NK-92 (cell line): Measurements from ENCODE around the gene AP3S2.
"Not testable (repeated sequence)": the region's sequence is repeated elsewhere in the genome, so short reads cannot be mapped to it uniquely, and the experiment has no call there.

Experiments used
- DNase-seq: peaks from one replicate; lab custom pipeline; 2025; ENCODE audit not compliant: unreplicated experiment; lab: John Stamatoyannopoulos, UW

AP3S2 gene

DNA sequence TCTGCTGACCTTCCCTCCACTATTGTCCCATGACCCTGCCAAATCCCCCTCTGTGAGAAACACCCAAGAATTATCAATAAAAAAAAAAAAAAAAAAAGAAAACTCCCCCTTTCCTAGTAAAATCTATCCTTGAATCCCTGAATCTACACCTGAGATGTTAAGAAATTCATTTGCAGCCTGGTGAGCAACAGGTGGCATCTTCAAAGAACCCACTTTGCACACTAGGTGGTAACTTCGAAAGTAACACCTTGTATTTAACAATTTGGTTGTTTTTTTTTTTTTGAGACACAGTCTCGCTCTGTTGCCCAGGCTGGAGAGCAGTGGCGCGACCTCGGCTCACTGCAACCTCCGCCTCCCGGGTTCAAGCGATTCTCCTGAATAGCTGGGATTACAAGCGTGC, 24.3 kb downstream of the AP3S2 start:
- DNase-seq, result not testable (repeated sequence)

- no peak for DNase-seq
Observed at GRCh38 chr15:89864958-89865739, 28.6 kb downstream of the AP3S2 start.

GRCh38 chr15:89863918-89864317, 29.9 kb downstream of the AP3S2 start:
- DNase-seq, result no peak

DNA sequence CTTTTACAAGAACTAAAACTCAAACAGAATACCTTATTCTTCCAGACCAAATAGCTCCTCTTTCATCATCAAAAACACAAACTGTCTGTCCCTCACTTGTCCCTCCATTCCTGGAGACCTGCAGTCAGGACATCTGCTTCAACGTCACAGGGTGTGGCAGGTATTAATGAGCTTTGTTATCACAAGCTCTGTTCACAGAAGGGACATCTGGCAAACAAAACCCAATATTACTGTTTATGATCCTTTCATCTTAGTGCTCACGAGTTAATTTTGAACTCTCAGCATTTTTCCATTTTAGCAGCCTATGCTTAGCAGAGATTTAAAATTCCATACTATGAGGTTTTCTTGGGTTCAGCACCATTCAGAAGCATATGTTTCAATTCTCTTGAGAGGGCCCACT, 32.9 kb downstream of the AP3S2 start:
- DNase-seq, result no peak

DNA sequence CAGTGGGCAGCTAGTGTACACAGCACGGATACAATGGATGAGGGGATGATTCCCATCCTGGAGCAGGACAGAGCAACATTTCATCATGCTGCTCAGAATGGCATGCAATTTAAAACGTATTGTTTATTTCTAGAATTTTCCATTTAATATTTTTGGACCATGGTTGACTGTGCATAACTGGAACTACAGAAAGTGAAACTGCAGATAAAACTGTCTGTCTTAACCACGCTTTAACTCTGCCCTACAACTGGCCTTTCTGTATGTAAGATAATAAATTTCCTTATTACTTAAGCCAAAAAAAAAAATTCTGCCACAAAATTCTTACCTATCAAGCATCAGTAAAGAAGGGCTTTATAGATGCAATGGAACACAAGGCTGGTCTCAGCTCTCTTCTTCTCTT, 33.4 kb downstream of the AP3S2 start:
- DNase-seq, result no peak

DNA sequence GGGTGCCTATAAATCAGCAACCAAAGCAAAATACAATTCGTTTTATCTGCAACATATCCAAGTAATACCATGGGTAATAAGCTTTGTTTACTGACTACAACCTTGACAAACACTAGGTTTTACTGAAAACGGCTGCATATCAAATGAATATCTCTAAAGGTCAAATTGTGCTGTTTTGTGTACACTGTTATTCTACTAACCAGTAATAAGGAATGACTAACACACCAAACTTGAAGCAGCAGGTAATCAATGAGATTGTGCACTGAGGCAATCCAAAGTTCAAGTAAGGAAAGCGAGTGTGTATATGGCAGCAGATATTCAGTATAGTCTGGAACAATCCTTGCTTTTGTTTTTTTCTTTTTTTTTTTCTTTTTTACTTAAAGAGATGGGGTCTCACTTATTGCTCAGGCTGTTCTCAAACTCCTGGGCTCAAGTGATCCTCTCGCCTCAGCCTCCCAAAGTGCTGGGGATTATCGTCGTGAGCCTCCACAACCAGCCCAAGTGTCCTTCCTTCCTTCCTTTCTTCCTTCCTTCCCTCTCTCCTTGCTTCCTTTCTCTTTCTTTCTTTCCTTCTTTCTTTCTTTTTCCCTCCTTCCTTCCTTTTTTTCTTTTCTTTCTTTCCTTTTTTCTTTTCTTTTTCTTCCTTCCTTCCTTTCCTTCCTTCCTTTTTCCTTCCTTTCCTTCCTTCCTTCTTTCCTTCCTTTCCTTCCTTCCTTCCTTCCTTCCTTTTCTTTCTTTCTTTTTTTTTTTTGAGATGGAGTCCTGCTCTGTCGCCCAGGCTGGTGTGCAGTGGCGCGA, 34.9 kb downstream of the AP3S2 start:
- no peak for DNase-seq

DNA sequence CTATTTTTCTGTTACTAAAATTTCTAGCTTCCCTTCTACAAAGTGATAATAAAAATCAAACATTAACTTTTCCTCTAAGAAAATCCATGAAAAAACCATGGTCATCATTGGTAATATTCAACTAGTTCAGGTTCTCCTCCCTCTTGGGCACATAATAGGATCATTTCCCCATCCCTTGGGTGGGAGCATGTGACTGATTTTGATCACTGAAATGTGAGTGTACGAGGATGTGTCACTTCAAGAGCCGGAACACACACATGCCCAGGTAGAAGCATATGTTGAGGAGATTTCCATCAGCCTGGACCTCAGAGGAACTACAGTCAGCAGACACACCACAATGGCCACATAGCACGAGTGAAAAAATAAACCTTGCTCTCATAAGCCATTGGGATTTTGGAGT, 36.1 kb downstream of the AP3S2 start:
- DNase-seq, result no peak

- DNase-seq, result no peak
Observed at GRCh38 chr15:89855948-89856347, 37.8 kb downstream of the AP3S2 start.

DNA sequence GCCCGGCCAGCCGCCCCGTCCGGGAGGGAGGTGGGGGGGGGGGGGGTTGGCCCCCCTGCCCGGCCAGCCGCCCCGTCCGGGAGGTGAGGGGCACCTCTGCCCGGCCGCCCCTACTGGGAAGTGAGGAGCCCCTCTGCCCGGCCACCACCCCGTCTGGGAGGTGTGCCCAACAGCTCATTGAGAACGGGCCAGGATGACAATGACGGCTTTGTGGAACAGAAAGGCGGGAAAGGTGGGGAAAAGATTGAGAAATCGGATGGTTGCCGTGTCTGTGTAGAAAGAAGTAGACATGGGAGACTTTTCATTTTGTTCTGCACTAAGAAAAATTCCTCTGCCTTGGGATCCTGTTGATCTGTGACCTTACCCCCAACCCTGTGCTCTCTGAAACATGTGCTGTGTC, 38.9 kb downstream of the AP3S2 start:
- not testable (repeated sequence) for DNase-seq

- DNase-seq, result no peak
Observed at GRCh38 chr15:89852342-89852995, 41.3 kb downstream of the AP3S2 start.

- no peak for DNase-seq
Observed at GRCh38 chr15:89851673-89852341, 42.0 kb downstream of the AP3S2 start.

DNA sequence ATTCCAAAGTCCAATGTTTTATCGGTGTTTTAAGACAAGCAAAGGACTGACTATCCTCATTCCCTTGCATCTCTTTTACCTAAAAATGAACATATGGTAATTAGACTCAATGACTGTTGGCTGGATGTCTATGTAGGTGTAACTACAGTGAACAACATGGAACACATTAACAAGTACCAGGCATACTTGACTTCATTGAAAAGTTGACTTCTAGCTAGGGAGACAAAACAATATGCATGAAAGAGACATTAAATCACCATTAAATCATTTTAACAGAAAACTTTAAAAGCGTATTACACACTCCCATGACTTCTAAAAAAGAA, 44.9 kb downstream of the AP3S2 start:
- DNase-seq, result no peak

- DNase-seq, result no peak
Observed at GRCh38 chr15:89847101-89847500, 46.7 kb downstream of the AP3S2 start.

GRCh38 chr15:89845305-89845893, 48.4 kb downstream of the AP3S2 start:
- no peak for DNase-seq

GRCh38 chr15:89841962-89842361, 51.8 kb downstream of the AP3S2 start:
- DNase-seq, result no peak

- DNase-seq, result no peak
Observed at GRCh38 chr15:89841306-89841705, 52.5 kb downstream of the AP3S2 start.

DNA sequence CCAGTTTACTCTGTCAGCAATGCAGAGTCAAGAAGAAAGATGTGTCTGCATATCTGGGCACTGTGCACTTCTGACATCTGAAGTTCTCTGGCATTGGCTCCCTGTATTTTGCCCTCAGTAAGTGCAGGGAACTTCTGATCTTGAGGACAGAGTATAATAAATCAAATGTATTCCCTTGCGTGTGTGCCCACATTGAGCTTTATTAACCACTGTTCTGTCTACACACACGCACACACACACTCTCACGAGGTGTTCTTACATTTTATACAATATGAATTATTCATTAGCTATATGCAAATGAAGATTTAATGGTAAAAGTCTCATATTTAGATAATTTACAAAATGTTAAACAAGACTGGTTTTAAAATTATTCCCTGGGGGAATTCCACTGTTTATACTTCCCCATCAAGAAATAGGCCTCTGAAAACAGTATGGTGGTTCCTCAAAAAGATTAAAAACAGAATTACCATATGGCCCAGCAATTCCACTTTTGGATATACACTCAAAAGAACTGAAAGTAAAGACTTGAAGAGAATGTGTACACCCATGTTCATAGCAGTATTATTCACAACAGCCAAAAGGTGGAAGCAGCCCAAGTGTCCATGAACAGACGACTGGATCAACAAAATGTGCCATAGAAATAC, 54.5 kb downstream of the AP3S2 start:
- DNase-seq, result no peak

- no peak for DNase-seq
Observed at GRCh38 chr15:89837830-89838178, 56.0 kb downstream of the AP3S2 start.

- DNase-seq, result no peak
Observed at GRCh38 chr15:89837134-89837829, 56.5 kb downstream of the AP3S2 start.
